ENCODE data around the gene DPP6.

DNA sequence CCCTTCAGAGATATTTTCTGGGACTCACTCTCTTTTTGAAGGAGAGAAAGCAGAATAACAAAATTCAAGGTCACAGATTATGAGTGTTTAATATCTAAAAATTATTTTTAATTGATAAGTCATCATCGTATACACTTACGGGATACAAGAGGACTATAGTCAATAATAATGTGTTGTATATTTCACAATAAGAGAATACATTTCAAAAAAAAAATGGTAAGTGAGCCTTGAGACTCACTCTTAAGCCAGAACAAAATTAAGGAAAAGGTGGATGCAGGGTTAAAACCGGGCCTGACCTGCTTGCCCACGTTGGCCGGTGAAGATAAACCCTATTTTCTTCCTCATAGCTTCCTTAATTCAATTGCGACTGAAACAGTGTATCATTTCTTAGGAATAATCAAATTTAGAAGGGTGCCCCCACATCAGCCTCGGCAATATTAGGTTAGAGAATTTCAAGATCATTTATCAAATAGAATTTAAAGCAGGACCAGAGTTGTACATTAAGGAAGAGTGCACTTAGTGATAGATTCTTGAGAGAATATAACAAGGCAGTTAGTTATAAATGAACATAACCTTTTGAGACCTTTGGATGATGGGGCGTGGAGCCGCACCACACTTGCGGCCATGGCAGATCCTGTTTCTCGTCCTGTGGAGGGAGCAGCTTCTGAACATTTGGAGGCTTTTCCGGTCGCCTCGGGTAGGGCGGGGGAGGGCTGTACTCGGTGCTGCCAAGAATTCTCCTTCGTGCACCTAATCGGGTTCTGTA lies 628.9 kb downstream of the DPP6 start:
- TF ChIP-seq POLR2A (IDR thresholded peaks at IDR 0.05), result no peak
- TF ChIP-seq, protein P1, sequence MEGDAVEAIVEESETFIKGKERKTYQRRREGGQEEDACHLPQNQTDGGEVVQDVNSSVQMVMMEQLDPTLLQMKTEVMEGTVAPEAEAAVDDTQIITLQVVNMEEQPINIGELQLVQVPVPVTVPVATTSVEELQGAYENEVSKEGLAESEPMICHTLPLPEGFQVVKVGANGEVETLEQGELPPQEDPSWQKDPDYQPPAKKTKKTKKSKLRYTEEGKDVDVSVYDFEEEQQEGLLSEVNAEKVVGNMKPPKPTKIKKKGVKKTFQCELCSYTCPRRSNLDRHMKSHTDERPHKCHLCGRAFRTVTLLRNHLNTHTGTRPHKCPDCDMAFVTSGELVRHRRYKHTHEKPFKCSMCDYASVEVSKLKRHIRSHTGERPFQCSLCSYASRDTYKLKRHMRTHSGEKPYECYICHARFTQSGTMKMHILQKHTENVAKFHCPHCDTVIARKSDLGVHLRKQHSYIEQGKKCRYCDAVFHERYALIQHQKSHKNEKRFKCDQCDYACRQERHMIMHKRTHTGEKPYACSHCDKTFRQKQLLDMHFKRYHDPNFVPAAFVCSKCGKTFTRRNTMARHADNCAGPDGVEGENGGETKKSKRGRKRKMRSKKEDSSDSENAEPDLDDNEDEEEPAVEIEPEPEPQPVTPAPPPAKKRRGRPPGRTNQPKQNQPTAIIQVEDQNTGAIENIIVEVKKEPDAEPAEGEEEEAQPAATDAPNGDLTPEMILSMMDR (IDR thresholded peaks at IDR 0.05), result no peak

Measured in Peyer's patch (tissue), 4 donors.